Kidney (tissue), 14 donors: ENCODE results near the gene TRIM7. TPM values are rescaled to one million over a fixed set of nuclear protein-coding genes. Genes with fewer than 3 reads are reported as not detected.

Experiments
- DNase-seq, 5 donors: peaks; one replicate each; pipeline ENCODE4 v3.0.0-alpha.2; 2013 to 2020
- FAIRE-seq: peaks from 2 replicates; lab custom pipeline; 2012; peaks lifted over from hg19 to GRCh38; lab: Jason Lieb, UNC
- H3K27ac ChIP-seq, 2 donors: one replicate each; pipeline ENCODE4 v1.7.0; 2013; ENCODE audit warnings: low read depth in 2 of 2, low read length in 2 of 2, inconsistent platforms in 1 of 2
- H3K27me3 ChIP-seq: one replicate; pipeline ENCODE4 v1.7.1; 2013; ENCODE audit warnings: low read length, inconsistent platforms; ENCODE audit not compliant: control insufficient read depth, insufficient read depth
- H3K36me3 ChIP-seq, 3 donors: one replicate each; pipeline versions ENCODE4 v1.7.0 to v1.7.1; 2013; ENCODE audit warnings: low read length in 3 of 3, control low read depth in 1 of 3, inconsistent platforms in 1 of 3; ENCODE audit not compliant: insufficient read depth in 3 of 3, control insufficient read depth in 2 of 3
- H3K4me1 ChIP-seq, 3 donors: one replicate each; pipeline versions ENCODE4 v1.7.0 to v1.7.1; 2013; ENCODE audit warnings: low read length in 3 of 3, inconsistent platforms in 1 of 3, low read depth in 1 of 3; ENCODE audit not compliant: control insufficient read depth in 2 of 3, insufficient read depth in 2 of 3
- H3K4me3 ChIP-seq, 3 donors: one replicate each; pipeline versions ENCODE4 v1.7.0 to v1.8.1; 2013; ENCODE audit warnings: low read length in 3 of 3, control low read depth in 1 of 3, inconsistent platforms in 1 of 3
- H3K9ac ChIP-seq, 3 donors: one replicate each; pipeline versions ENCODE4 v1.7.0 to v1.7.1; 2013; ENCODE audit warnings: low read length in 3 of 3, control low read depth in 1 of 3, inconsistent platforms in 1 of 3
- H3K9me3 ChIP-seq, 3 donors: one replicate each; pipeline versions ENCODE4 v1.7.0 to v1.7.1; 2013; ENCODE audit warnings: low read length in 3 of 3, control low read depth in 1 of 3, inconsistent platforms in 1 of 3; ENCODE audit not compliant: control insufficient read depth in 2 of 3, insufficient read depth in 1 of 3
- intact Hi-C: fragments of 100-400 bp; cut with DNase I; formaldehyde crosslinking; loops from one replicate; pipeline ENCODE4 v1.11.1; 2022
- polyA plus RNA-seq: library from polyadenylated mRNA; stranded (reverse); fragments of 350-450 nt; fragmentation: Illumina TruSeq; extraction: RNeasy Lipid Tissue Mini Kit (QIAGEN cat#74804); gene quantifications from one replicate; pipeline ENCODE4 v1.2.3, GENCODE V29; 2014; ENCODE audit warnings: low read depth, low replicate concordance; ENCODE audit not compliant: insufficient read depth
- total RNA-seq: library from RNA; stranded (reverse); fragmentation: NEBNext Ultra II Directional; extraction: Animal tissue kit (Norgen Biotek cat#: 25700); gene quantifications from one replicate; pipeline ENCODE4 v1.2.1, GENCODE V29; 2021
- TF ChIP-seq, protein P1 (sequence below): IDR thresholded peaks from 3 replicates; pipeline ENCODE4 v1.5.1; 2012; ENCODE audit warnings: mild to moderate bottlenecking, moderate library complexity, borderline replicate concordance; ENCODE audit not compliant: insufficient read depth; ENCODE audit errors: extremely low read depth
- donor health status: control.
- donor health status: control.
- donor health status: control.
- donor health status: control.
- donor health status: control.
- donor health status: DM: yes; HTN: yes; CAD: no.
- donor health status: Normal renal cell carcinoma (clear cell type).

TRIM7 gene
- total and polyA plus RNA-seq, 2 donors from 2014 or later = 5.7 to 6.3 TPM

DNA sequence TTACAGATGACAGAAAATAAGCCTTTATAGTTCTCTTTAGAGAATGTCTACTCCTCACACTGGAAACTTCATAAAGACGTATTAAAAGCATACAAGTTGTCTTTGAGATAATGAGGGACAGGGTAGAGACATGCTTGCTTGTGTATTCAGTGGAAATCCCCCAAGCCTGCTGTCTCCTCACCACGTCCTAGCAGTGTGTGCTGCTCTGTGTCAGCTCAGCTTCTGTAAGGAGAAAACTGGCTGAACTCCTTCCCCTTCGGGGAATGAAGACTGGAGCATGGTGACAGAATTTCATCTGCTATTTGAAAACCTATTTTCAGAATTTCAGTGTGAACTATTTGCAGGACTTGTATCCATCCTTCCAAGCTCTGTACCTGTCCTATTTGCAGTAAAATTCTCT is 48.2 kb downstream of the TRIM7 start:
- TF ChIP-seq, protein P1, sequence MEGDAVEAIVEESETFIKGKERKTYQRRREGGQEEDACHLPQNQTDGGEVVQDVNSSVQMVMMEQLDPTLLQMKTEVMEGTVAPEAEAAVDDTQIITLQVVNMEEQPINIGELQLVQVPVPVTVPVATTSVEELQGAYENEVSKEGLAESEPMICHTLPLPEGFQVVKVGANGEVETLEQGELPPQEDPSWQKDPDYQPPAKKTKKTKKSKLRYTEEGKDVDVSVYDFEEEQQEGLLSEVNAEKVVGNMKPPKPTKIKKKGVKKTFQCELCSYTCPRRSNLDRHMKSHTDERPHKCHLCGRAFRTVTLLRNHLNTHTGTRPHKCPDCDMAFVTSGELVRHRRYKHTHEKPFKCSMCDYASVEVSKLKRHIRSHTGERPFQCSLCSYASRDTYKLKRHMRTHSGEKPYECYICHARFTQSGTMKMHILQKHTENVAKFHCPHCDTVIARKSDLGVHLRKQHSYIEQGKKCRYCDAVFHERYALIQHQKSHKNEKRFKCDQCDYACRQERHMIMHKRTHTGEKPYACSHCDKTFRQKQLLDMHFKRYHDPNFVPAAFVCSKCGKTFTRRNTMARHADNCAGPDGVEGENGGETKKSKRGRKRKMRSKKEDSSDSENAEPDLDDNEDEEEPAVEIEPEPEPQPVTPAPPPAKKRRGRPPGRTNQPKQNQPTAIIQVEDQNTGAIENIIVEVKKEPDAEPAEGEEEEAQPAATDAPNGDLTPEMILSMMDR = no peak

DNA sequence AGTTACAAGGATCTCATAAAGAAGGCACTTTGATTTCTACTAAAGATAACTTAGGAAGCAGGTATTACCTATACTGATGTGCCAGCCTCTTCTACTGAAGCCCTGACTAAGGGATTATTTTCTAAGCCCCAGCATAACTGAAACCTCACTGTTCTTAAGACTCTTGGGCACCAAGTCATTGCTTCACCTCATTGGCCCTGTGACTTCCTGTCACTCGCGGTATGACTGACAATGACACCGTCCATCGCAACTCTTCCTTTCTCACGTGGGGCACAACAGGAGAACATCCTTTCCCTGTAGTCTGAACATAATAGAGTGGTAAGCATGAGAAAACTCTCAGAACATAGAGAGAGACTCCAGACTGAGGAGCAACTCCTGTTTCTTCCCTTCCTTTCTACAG is 51.2 kb downstream of the TRIM7 start:
- Histone ChIP-seq H3K27me3 (no peaks in the 10 kb centered on the region), H3K9ac (no peak overlapping the region), H3K4me1 (no peaks in the 10 kb centered on the region), H3K36me3 (no peaks in the 10 kb centered on the region), H3K9me3 (no peaks in the 10 kb centered on the region), H3K4me3 (no peak overlapping the region), H3K27ac (no peak overlapping the region)
- DNase-seq (no peak), FAIRE-seq (no peak)
- intact Hi-C loops = no loop called here
- TF ChIP-seq, protein P1 = no peak

More for the DNA sequence above, 48.2 kb downstream of the TRIM7 start:
- no peak for DNase-seq
- H3K9me3 ChIP-seq = no peaks in the 10 kb centered on the region
- H3K4me1 ChIP-seq = peaks cover 0 to 4% (median 0%) of the 10 kb centered on the region in 3 donors
- intact Hi-C loops = no loop called here
- no peak overlapping the region for H3K4me3 ChIP-seq
- no peak overlapping the region for H3K27ac ChIP-seq
- H3K9ac ChIP-seq = no peak overlapping the region
- no peak for FAIRE-seq
- no peaks in the 10 kb centered on the region for H3K27me3 ChIP-seq
- no peaks in the 10 kb centered on the region for H3K36me3 ChIP-seq

DNA sequence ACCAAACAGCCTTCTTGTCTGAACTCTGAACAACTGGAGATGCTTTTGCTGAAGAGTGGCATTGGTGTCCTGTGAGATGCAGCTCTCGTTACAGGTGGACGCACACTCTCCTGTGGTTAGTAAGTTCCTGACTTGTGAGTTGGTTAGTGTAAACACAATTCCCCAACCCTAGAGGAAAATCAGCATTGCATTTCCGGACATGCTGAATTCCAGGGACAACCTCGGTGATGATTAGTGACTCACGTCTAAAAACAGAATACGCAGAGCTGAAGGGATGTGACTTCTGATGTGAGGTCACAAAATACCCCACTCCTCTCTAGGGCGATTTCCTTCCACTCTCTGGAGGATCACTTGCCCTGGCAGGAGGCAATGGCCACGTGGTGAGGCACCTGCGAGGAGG is 52.6 kb downstream of the TRIM7 start:
- FAIRE-seq (no peak), DNase-seq (no peak)
- Histone ChIP-seq H3K9ac (no peak overlapping the region), H3K27me3 (no peaks in the 10 kb centered on the region), H3K27ac (no peak overlapping the region), H3K4me1 (no peaks in the 10 kb centered on the region), H3K9me3 (no peaks in the 10 kb centered on the region), H3K4me3 (no peak overlapping the region), H3K36me3 (no peaks in the 10 kb centered on the region)
- TF ChIP-seq, protein P1 = no peak
- intact Hi-C loops = no loop called here

DNA sequence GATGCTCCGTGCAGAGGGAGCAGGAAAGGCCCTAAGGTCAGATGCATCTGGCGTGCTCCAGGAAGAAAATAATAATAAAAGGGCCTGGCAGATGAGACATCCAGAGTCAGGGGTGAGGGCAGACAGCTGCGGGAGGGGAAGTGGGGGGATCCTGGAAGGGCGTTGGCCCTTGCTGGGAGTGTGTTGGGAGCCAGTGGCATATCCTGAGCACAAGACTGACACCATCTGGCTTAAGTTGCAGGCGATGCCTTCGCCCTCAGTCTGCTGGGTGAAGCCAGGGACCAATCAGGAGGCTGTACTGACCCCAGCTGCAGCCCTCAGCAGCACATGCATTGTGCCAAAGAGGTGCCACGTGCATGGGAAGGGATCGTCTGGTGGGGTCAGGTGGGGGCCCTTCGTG is 53.9 kb downstream of the TRIM7 start:
- no peak for DNase-seq
- FAIRE-seq = no peak

More for the DNA sequence above, 53.9 kb downstream of the TRIM7 start:
- Histone ChIP-seq H3K27me3 (no peaks in the 10 kb centered on the region), H3K4me1 (no peaks in the 10 kb centered on the region), H3K9me3 (no peaks in the 10 kb centered on the region), H3K36me3 (no peaks in the 10 kb centered on the region), H3K4me3 (no peak overlapping the region), H3K9ac (no peak overlapping the region), H3K27ac (no peak overlapping the region)
- intact Hi-C loops = no loop called here
- TF ChIP-seq, protein P1 = no peak
